GM18508 (cell line): ENCODE data around the gene TVP23C.

Source experiments
- ATAC-seq: cut with Tn5 transposase; IDR thresholded peaks from one replicate; pipeline ENCODE4 v1.9.1; 2021; ENCODE audit warnings: moderate number of reproducible peaks; ENCODE audit not compliant: insufficient read depth, unreplicated experiment

TVP23C gene

GRCh38 chr17:15498107-15498506, 65.2 kb downstream of the TVP23C start:
- no peak for ATAC-seq

GRCh38 chr17:15496735-15497670, 66.3 kb downstream of the TVP23C start:
- no peak for ATAC-seq

GRCh38 chr17:15494821-15495220, 68.5 kb downstream of the TVP23C start:
- no peak for ATAC-seq

GRCh38 chr17:15493693-15494035, 69.6 kb downstream of the TVP23C start:
- ATAC-seq = no peak

GRCh38 chr17:15492791-15493692, 70.2 kb downstream of the TVP23C start:
- no peak for ATAC-seq

- ATAC-seq = no peak
These were observed 71.1 kb downstream of the TVP23C start for GRCh38 chr17:15492186-15492585.

GRCh38 chr17:15490634-15491261, 72.5 kb downstream of the TVP23C start:
- ATAC-seq = no peak

- no peak for ATAC-seq
These were observed 74.7 kb downstream of the TVP23C start for GRCh38 chr17:15488557-15488956.

GRCh38 chr17:15485045-15485444, 78.2 kb downstream of the TVP23C start:
- ATAC-seq = no peak

GRCh38 chr17:15483431-15483830, 79.9 kb downstream of the TVP23C start:
- ATAC-seq = no peak

GRCh38 chr17:15482476-15482875, 80.8 kb downstream of the TVP23C start:
- ATAC-seq = no peak

GRCh38 chr17:15481481-15481880, 81.8 kb downstream of the TVP23C start:
- ATAC-seq = no peak

- ATAC-seq = no peak
These were observed 83.1 kb downstream of the TVP23C start for GRCh38 chr17:15480204-15480603.

- ATAC-seq = no peak
These were observed 83.6 kb downstream of the TVP23C start for GRCh38 chr17:15479703-15480102.

GRCh38 chr17:15478845-15479244, 84.4 kb downstream of the TVP23C start:
- no peak for ATAC-seq

GRCh38 chr17:15475631-15476354, 87.5 kb downstream of the TVP23C start:
- no peak for ATAC-seq

- ATAC-seq = no peak
These were observed 90.4 kb downstream of the TVP23C start for GRCh38 chr17:15472891-15473290.

GRCh38 chr17:15470536-15470935, 92.7 kb downstream of the TVP23C start:
- ATAC-seq = no peak

GRCh38 chr17:15469260-15469659, 94.0 kb downstream of the TVP23C start:
- no peak for ATAC-seq

- no peak for ATAC-seq
These were observed 95.2 kb downstream of the TVP23C start for GRCh38 chr17:15468126-15468525.
